GM10847 (cell line): ENCODE results near the gene RANGAP1.

ENCODE experiments used
- POLR2A ChIP-seq: IDR thresholded peaks from 2 replicates; pipeline ENCODE4 v1.6.1; 2011; ENCODE audit not compliant: insufficient read length; ENCODE audit errors: extremely low read depth

Gene RANGAP1

GRCh38 chr22:41280065-41280464 is 5.9 kb downstream of the RANGAP1 start:
- TF ChIP-seq POLR2A = no peak

GRCh38 chr22:41274856-41275255 is 11.1 kb downstream of the RANGAP1 start:
- TF ChIP-seq POLR2A = no peak

DNA sequence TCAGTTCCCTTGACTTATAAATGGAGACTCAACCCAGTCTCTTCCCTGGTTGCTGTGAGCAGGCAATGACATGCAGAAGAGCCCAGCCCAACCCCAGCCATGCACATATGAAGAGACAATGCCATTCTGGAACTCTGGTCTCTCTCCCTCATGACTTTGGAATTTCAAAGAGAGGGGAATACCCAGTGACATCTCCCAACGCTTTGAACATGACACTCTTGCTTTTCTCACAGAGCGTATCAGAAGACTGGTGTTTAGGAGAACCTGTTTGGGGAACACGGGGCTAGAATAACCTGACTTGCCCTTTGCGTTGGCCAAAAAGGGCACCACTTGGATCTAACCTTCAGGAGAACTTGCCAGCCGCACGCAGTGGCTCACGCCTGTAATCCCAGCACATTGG is 12.9 kb downstream of the RANGAP1 start:
- no peak for TF ChIP-seq POLR2A

GRCh38 chr22:41271787-41272186 is 14.2 kb downstream of the RANGAP1 start:
- no peak for TF ChIP-seq POLR2A

DNA sequence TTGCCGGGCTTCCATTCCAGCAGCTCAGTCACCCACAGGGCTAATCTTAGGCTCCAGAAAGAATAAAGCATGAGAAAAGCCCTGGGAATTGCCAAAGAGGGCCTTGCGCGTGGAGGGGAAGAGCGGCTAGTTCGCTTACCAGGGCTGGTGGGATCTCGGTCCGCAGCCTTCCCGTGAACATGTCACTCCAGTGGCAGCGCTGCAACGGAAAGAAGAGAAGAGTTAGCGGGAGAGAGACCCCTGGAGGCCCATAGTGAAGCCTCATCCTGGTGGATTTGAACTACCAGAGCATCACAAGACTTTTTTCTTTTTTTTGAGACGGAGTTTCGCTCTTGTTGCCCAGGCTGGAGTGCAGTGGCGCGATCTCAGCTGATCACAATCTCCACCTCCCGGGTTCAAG is 18.0 kb downstream of the RANGAP1 start:
- no peak for TF ChIP-seq POLR2A

- TF ChIP-seq POLR2A = no peak
Observed at GRCh38 chr22:41264408-41264941, 21.5 kb downstream of the RANGAP1 start.

GRCh38 chr22:41263704-41264103 is 22.3 kb downstream of the RANGAP1 start:
- TF ChIP-seq POLR2A = no peak

DNA sequence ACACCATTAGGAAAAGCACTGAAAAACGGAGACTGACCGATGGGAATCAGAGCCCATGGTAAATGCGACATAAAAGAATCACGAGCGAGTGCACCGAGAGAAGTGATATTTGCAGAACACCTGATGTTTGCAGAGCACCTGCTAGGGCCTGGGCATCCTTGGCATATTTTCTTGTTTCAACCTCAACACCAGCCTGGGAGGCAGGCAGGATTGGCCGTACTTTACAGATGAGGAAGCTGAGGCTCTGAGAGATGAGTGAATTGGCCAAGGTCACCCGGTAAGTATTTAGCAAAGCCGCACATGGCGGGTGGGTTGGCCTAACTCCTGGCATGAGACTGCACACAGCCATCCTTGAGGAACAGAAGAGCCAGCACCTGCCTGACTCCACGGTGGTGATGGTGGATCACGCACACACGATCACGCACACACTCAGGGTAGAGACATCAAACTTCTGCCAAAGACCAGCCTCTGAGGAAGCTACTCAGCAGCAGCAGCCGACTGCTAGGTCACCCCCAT is 23.7 kb downstream of the RANGAP1 start:
- no peak for TF ChIP-seq POLR2A

DNA sequence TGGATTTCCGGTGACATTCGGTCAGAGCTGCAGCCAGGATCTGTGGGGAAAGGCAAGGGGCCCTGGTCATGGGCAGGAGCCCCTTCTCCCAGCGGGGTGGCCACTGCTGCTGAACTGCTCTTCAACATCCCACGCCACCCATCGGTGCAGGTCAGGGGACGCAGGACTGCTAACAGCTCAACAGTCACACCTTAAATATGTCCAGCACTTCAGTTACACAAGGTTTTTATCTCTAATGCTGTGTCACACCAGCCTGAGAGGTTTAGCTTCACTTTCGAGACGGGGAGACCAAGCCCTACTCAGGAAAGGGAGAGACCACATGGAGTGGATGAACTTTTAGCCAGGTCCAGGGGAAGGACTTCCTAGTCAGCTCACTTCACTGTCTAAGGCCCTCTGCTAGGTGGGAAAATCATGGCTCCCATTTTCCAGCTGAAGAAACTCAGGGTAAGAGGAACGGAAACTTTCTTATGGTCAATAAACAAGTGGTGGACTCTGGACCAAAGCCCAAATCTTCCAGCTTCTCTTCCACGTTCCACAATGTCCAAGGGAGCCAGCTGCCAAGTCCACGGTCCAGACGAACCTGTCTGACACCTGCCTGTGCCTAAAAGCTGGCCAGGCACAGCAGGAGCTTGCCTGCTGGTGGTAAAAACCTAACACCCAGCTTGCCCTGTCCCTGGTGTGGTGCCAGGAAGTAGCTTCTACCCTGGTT is 24.3 kb downstream of the RANGAP1 start:
- TF ChIP-seq POLR2A = no peak

GRCh38 chr22:41260871-41261270 is 25.1 kb downstream of the RANGAP1 start:
- no peak for TF ChIP-seq POLR2A

- TF ChIP-seq POLR2A = no peak
Observed at GRCh38 chr22:41257696-41258095, 28.3 kb downstream of the RANGAP1 start.

- TF ChIP-seq POLR2A = no peak
Observed at GRCh38 chr22:41256254-41257253, 29.4 kb downstream of the RANGAP1 start.

GRCh38 chr22:41254230-41254629 is 31.8 kb downstream of the RANGAP1 start:
- no peak for TF ChIP-seq POLR2A

- no peak for TF ChIP-seq POLR2A
Observed at GRCh38 chr22:41252365-41252764, 33.6 kb downstream of the RANGAP1 start.

DNA sequence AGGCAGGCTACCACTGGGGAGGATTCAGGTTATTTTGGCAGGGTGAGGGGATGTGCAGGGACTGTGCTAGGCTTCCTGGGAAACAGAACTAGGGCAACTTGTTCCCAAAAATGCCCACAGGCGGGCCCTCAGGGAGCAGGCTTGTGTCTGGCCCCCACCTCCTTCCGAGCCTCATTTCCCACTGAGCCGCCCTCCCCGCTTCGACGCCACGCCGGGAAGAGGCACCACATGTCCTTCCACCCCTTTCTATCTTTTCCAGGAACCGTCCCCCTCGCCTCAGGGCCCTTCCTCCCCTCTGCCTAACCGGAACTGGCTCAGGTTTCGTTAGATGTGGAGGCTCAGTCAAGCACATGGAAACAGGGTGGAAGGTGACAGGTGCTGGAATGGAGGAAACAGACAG is 35.9 kb downstream of the RANGAP1 start:
- no peak for TF ChIP-seq POLR2A

- TF ChIP-seq POLR2A = no peak
Observed at GRCh38 chr22:41249442-41249841, 36.5 kb downstream of the RANGAP1 start.
